ENCODE data around the gene UXS1. TPM values are rescaled to one million over a fixed set of nuclear protein-coding genes. Genes with fewer than 3 reads are reported as not detected.

UXS1 gene
- total RNA-seq, 2 donors from 2014 or later = 28.3 to 49.1 TPM

- H3K4me3 ChIP-seq = no peak overlapping the region
- TF ChIP-seq CTCF (IDR thresholded peaks at IDR 0.05) = no peak
- no peak for ATAC-seq (ENCODE audit: insufficient number of reproducible peaks, low FRiP score, low read depth)
Measured at GRCh38 chr2:106165561-106165960, 28.5 kb downstream of the UXS1 start.

GRCh38 chr2:106165029-106165428 is 29.1 kb downstream of the UXS1 start:
- Histone ChIP-seq H3K9me3 (no peaks in the 10 kb centered on the region), H3K4me3 (no peak overlapping the region), H3K27ac (no peak overlapping the region), H3K36me3 (no peaks in the 10 kb centered on the region), H3K4me1 (ENCODE audit: control insufficient read depth in 1 of 2, low read depth in 2 of 2) (no peaks in the 10 kb centered on the region), H3K27me3 (replicated peaks; ENCODE audit: insufficient read depth) (no peaks in the 10 kb centered on the region)
- no peak for TF ChIP-seq CTCF (IDR thresholded peaks at IDR 0.05)
- ATAC-seq (ENCODE audit: insufficient number of reproducible peaks, low FRiP score, low read depth) (no peak), DNase-seq (ENCODE audit: low spot score) (no peak)

More at GRCh38 chr2:106165561-106165960, 28.5 kb downstream of the UXS1 start:
- Histone ChIP-seq H3K9me3 (no peaks in the 10 kb centered on the region), H3K4me1 (ENCODE audit: control insufficient read depth in 1 of 2, low read depth in 2 of 2) (no peaks in the 10 kb centered on the region), H3K27me3 (replicated peaks; ENCODE audit: insufficient read depth) (no peaks in the 10 kb centered on the region), H3K36me3 (no peaks in the 10 kb centered on the region), H3K27ac (no peak overlapping the region)
- DNase-seq (ENCODE audit: low spot score) = no peak

GRCh38 chr2:106163948-106164545 is 30.1 kb downstream of the UXS1 start:
- TF ChIP-seq CTCF (IDR thresholded peaks at IDR 0.05) = no peak

GRCh38 chr2:106161938-106162820 is 31.9 kb downstream of the UXS1 start:
- peaks cover 4% of the 10 kb centered on the region for H3K36me3 ChIP-seq
- no peaks in the 10 kb centered on the region for H3K4me1 ChIP-seq (ENCODE audit: control insufficient read depth in 1 of 2, low read depth in 2 of 2)
- DNase-seq (ENCODE audit: low spot score) (no peak), ATAC-seq (ENCODE audit: insufficient number of reproducible peaks, low FRiP score, low read depth) (no peak)
- H3K9me3 ChIP-seq = no peaks in the 10 kb centered on the region
- H3K4me3 ChIP-seq = no peak overlapping the region
- TF ChIP-seq CTCF (IDR thresholded peaks at IDR 0.05) = no peak
- no peak overlapping the region for H3K27ac ChIP-seq
- H3K27me3 ChIP-seq (replicated peaks; ENCODE audit: insufficient read depth) = no peaks in the 10 kb centered on the region

More at GRCh38 chr2:106163948-106164545, 30.1 kb downstream of the UXS1 start:
- Histone ChIP-seq H3K27ac (no peak overlapping the region), H3K36me3 (peaks cover 4% of the 10 kb centered on the region), H3K27me3 (replicated peaks; ENCODE audit: insufficient read depth) (no peaks in the 10 kb centered on the region), H3K9me3 (no peaks in the 10 kb centered on the region), H3K4me1 (ENCODE audit: control insufficient read depth in 1 of 2, low read depth in 2 of 2) (no peaks in the 10 kb centered on the region), H3K4me3 (no peak overlapping the region)
- DNase-seq (ENCODE audit: low spot score) = no peak
- ATAC-seq (ENCODE audit: insufficient number of reproducible peaks, low FRiP score, low read depth) = no peak

GRCh38 chr2:106161341-106161740 is 32.8 kb downstream of the UXS1 start:
- Histone ChIP-seq H3K4me3 (no peak overlapping the region), H3K27me3 (replicated peaks; ENCODE audit: insufficient read depth) (no peaks in the 10 kb centered on the region), H3K4me1 (ENCODE audit: control insufficient read depth in 1 of 2, low read depth in 2 of 2) (no peaks in the 10 kb centered on the region), H3K36me3 (peaks cover 4% of the 10 kb centered on the region), H3K27ac (no peak overlapping the region), H3K9me3 (no peaks in the 10 kb centered on the region)
- TF ChIP-seq CTCF (IDR thresholded peaks at IDR 0.05) = no peak
- DNase-seq (ENCODE audit: low spot score) = no peak
- ATAC-seq (ENCODE audit: insufficient number of reproducible peaks, low FRiP score, low read depth) = no peak

Data from thoracic aorta (tissue), 2 donors.